PC-3 (cell line): ENCODE data around the gene GASK1B.

Source experiments
- EZH2 ChIP-seq: fragments of 300-600 bp; sonication (generic); IDR thresholded peaks from one replicate; pipeline ENCODE4 v1.6.1; 2017; ENCODE audit warnings: antibody characterized with exemption, mild to moderate bottlenecking, low read length; ENCODE audit not compliant: unreplicated experiment
- EZH2phosphoT487 ChIP-seq: fragments of 300-600 bp; sonication (generic); IDR thresholded peaks from 2 replicates; pipeline ENCODE4 v1.6.1; 2018; ENCODE audit warnings: mild to moderate bottlenecking, antibody characterized with exemption, low read length, borderline replicate concordance
- TF ChIP-seq, protein P1 (sequence below): fragments of 300-600 bp; sonication (generic); conservative IDR thresholded peaks from 2 replicates; pipeline ENCODE4 v1.5.1; 2017; ENCODE audit warnings: antibody characterized with exemption, low read depth, mild to moderate bottlenecking, low read length

DNA sequence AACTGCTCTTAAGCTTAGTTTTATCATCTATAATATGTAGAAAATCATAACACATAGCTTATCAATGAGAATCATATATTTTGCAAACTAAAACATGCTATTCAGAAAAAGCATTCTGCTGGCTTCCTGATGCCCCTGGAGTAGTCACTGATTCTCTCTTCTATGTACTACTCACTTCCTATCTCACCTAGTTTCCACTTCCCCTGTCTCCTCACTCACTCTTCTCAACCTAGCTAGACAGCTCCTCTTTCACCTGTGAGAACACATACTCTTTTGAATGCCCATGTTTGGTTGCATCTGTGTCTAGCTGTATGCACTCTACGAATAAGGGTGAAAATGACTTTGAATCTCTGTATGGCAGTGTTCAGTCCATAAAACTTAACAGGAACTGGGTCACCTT lies 46.8 kb upstream of the GASK1B start:
- TF ChIP-seq EZH2phosphoT487 (no peak), EZH2 (no peak)
- TF ChIP-seq, protein P1, sequence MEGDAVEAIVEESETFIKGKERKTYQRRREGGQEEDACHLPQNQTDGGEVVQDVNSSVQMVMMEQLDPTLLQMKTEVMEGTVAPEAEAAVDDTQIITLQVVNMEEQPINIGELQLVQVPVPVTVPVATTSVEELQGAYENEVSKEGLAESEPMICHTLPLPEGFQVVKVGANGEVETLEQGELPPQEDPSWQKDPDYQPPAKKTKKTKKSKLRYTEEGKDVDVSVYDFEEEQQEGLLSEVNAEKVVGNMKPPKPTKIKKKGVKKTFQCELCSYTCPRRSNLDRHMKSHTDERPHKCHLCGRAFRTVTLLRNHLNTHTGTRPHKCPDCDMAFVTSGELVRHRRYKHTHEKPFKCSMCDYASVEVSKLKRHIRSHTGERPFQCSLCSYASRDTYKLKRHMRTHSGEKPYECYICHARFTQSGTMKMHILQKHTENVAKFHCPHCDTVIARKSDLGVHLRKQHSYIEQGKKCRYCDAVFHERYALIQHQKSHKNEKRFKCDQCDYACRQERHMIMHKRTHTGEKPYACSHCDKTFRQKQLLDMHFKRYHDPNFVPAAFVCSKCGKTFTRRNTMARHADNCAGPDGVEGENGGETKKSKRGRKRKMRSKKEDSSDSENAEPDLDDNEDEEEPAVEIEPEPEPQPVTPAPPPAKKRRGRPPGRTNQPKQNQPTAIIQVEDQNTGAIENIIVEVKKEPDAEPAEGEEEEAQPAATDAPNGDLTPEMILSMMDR, result no peak
